K562 (cell line): ENCODE measurements around the gene ST7. TPM values are rescaled to one million over a fixed set of nuclear protein-coding genes. Genes with fewer than 3 reads are reported as not detected.

Experiments
- ASH1L ChIP-seq: fragments of 450-650 bp; IDR thresholded peaks from 2 replicates; pipeline ENCODE4 v1.6.1; 2018; ENCODE audit warnings: borderline replicate concordance, mild to moderate bottlenecking, low read depth; ENCODE audit not compliant: partially characterized antibody
- ATF1 ChIP-seq, 2 experiments: fragments of 450-650 bp in 1 of 2; IDR thresholded peaks; 2 replicates each; pipeline ENCODE4 v1.6.1; 2016; ENCODE audit warnings: missing compliant biosample characterization in 1 of 2, missing genetic modification characterization in 1 of 2
- ATF7 ChIP-seq: fragments of 450-650 bp; IDR thresholded peaks from 2 replicates; pipeline ENCODE4 v1.7.1; 2014; ENCODE audit warnings: mild to moderate bottlenecking, moderate library complexity
- BCOR ChIP-seq: fragments of 450-650 bp; IDR thresholded peaks from 2 replicates; pipeline ENCODE4 v1.6.1; 2016
- BRCA1 ChIP-seq, 2 experiments: fragments of 450-650 bp in 1 of 2; sonication (generic) in 1 of 2; formaldehyde crosslinking in 1 of 2; IDR thresholded peaks; 2 replicates each; pipeline versions ENCODE4 v1.5.0 to v1.6.1; 2017 to 2020; ENCODE audit warnings: mild to moderate bottlenecking in 1 of 2, missing genetic modification reagents in 1 of 2
- EHMT2 ChIP-seq: fragments of 450-650 bp; IDR thresholded peaks from 2 replicates; pipeline ENCODE4 v1.6.1; 2018; ENCODE audit warnings: antibody characterized with exemption
- FOXJ3 ChIP-seq: sonication (generic); formaldehyde crosslinking; IDR thresholded peaks from 2 replicates; pipeline ENCODE4 v1.4.0; 2020; ENCODE audit warnings: mild to moderate bottlenecking, missing genetic modification reagents
- HLTF ChIP-seq: fragments of 450-650 bp; IDR thresholded peaks from 2 replicates; pipeline ENCODE4 v1.6.1; 2016
- HMG20B ChIP-seq: fragments of 250-450 bp; sonication (Bioruptor Pico); IDR thresholded peaks from 2 replicates; pipeline ENCODE4 v1.5.0; 2021; ENCODE audit warnings: mild to moderate bottlenecking
- HNRNPH1 ChIP-seq: fragments of 200-400 bp; formaldehyde crosslinking; optimal IDR thresholded peaks from 2 replicates; pipeline ENCODE3; 2017; ENCODE audit warnings: low read depth, mild to moderate bottlenecking, low read length, moderate library complexity
- MCM5 ChIP-seq: fragments of 450-650 bp; IDR thresholded peaks from 2 replicates; pipeline ENCODE4 v1.6.1; 2016; ENCODE audit warnings: low read depth
- MLLT1 ChIP-seq, 2 experiments: fragments of 450-650 bp; IDR thresholded peaks; 2 replicates each; pipeline ENCODE4 v1.6.1; 2016
- NCOR1 ChIP-seq: fragments of 450-650 bp; IDR thresholded peaks from 2 replicates; pipeline ENCODE4 v1.6.1; 2016; ENCODE audit warnings: mild to moderate bottlenecking, moderate library complexity
- NFATC3 ChIP-seq: fragments of 450-650 bp; IDR thresholded peaks from 2 replicates; pipeline ENCODE4 v1.6.1; 2017; ENCODE audit warnings: mild to moderate bottlenecking
- PHF20 ChIP-seq: fragments of 450-650 bp; IDR thresholded peaks from 2 replicates; pipeline ENCODE4 v1.6.1; 2018; ENCODE audit not compliant: partially characterized antibody
- POLR2G ChIP-seq: fragments of 200-400 bp; formaldehyde crosslinking; IDR thresholded peaks from 2 replicates; pipeline ENCODE4 v1.6.1; 2017; ENCODE audit warnings: low read depth, mild to moderate bottlenecking, antibody characterized with exemption, low read length, moderate library complexity
- PPARD ChIP-seq: fragments of 250-450 bp; sonication (Bioruptor Pico); IDR thresholded peaks from 2 replicates; pipeline ENCODE4 v1.8.0; 2022; ENCODE audit warnings: inconsistent platforms, mild to moderate bottlenecking, moderate library complexity
- RBM15 ChIP-seq: fragments of 200-400 bp; formaldehyde crosslinking; IDR thresholded peaks from 2 replicates; pipeline ENCODE4 v1.6.1; 2018; ENCODE audit warnings: mild to moderate bottlenecking, low read length, moderate library complexity; ENCODE audit not compliant: insufficient read depth
- RCOR1 ChIP-seq, 2 experiments: IDR thresholded peaks; 2 replicates each; pipeline ENCODE4 v1.6.1; 2012; ENCODE audit warnings: low read depth in 2 of 2, low read length in 2 of 2, borderline replicate concordance in 1 of 2, improper control_type of control experiment in 1 of 2
- RHOXF2B ChIP-seq: fragments of 250-450 bp; sonication (Bioruptor Pico); conservative IDR thresholded peaks from 2 replicates; pipeline ENCODE4 v1.5.1; 2021
- SRSF7 ChIP-seq: fragments of 200-400 bp; formaldehyde crosslinking; optimal IDR thresholded peaks from 2 replicates; pipeline ENCODE3; 2017; ENCODE audit warnings: mild to moderate bottlenecking, low read depth, low read length
- TEAD1 ChIP-seq, 2 experiments: fragments of 450-650 bp in 1 of 2; sonication (generic) in 1 of 2; formaldehyde crosslinking; IDR thresholded peaks; 2 replicates each; pipeline versions ENCODE4 v1.4.0 to v1.8.0; 2020 to 2022; ENCODE audit warnings: mild to moderate bottlenecking in 2 of 2, missing genetic modification reagents in 1 of 2
- U2AF1 ChIP-seq: fragments of 200-400 bp; formaldehyde crosslinking; optimal IDR thresholded peaks from 2 replicates; pipeline ENCODE3; 2017; ENCODE audit warnings: mild to moderate bottlenecking, low read depth, low read length, moderate library complexity
- ZNF134 ChIP-seq: fragments of 250-450 bp; sonication (Bioruptor Pico); conservative IDR thresholded peaks from 2 replicates; pipeline ENCODE4 v1.4.0; 2020
- ZNF395 ChIP-seq: fragments of 200-800 bp; sonication (Bioruptor generic); IDR thresholded peaks from 2 replicates; pipeline ENCODE4 v1.6.1; 2017; ENCODE audit warnings: missing genetic modification characterization, missing compliant biosample characterization
- ZNF668 ChIP-seq: fragments of 250-450 bp; sonication (Bioruptor Pico); IDR thresholded peaks from 2 replicates; pipeline ENCODE4 v1.8.0; 2022; ENCODE audit warnings: mild to moderate bottlenecking, inconsistent platforms
- ZNF696 ChIP-seq: fragments of 250-450 bp; sonication (Bioruptor Pico); conservative IDR thresholded peaks from 2 replicates; pipeline ENCODE4 v1.4.0; 2020; ENCODE audit warnings: mild to moderate bottlenecking, moderate library complexity
- ZNF766 ChIP-seq: fragments of 200-800 bp; sonication (Bioruptor generic); conservative IDR thresholded peaks from 2 replicates; pipeline ENCODE4 v1.6.1; 2016; ENCODE audit warnings: missing genetic modification characterization, missing compliant biosample characterization
- polyA plus RNA-seq, 8 experiments: library from polyadenylated mRNA; depleted of rRNA in 4 of 8; stranded (reverse) in 5 of 8; unstranded in 3 of 8; fragments of >200 nt; fragmentation: Nextera tagmentation in 2 of 8; fragmentation: Illumina TruSeq in 1 of 8; extraction: Ambion mirVana in 2 of 8; extraction: Trizol in 1 of 8; gene quantifications; 2 replicates each; pipeline versions ENCODE4 v1.2.1 to v1.2.3, GENCODE V29; 2011 to 2014; ENCODE audit warnings: inconsistent platforms in 1 of 8, missing spikeins in 1 of 8
- total RNA-seq, 7 experiments: library from RNA; depleted of rRNA in 6 of 7; stranded (reverse); fragments of >200 nt in 6 of 7; fragmentation: Illumina TruSeq in 2 of 7; extraction: Trizol in 2 of 7; gene quantifications; 2 replicates each; pipeline versions ENCODE4 v1.2.1 to v1.2.3, GENCODE V29; 2011 to 2021; ENCODE audit warnings: low replicate concordance in 1 of 7
- TF ChIP-seq, protein P1 (sequence below): fragments of 250-450 bp; sonication (Bioruptor Pico); IDR thresholded peaks from 2 replicates; pipeline ENCODE4 v1.8.0; 2022; ENCODE audit warnings: moderate library complexity, mild to moderate bottlenecking, inconsistent platforms

The ST7 gene
- total and polyA plus RNA-seq, 9 of the 15 experiments (the other 6 are each of a cell fraction or from before 2014, with no cell fraction given) = 23.9 to 56.3 (median 36.9) TPM

DNA sequence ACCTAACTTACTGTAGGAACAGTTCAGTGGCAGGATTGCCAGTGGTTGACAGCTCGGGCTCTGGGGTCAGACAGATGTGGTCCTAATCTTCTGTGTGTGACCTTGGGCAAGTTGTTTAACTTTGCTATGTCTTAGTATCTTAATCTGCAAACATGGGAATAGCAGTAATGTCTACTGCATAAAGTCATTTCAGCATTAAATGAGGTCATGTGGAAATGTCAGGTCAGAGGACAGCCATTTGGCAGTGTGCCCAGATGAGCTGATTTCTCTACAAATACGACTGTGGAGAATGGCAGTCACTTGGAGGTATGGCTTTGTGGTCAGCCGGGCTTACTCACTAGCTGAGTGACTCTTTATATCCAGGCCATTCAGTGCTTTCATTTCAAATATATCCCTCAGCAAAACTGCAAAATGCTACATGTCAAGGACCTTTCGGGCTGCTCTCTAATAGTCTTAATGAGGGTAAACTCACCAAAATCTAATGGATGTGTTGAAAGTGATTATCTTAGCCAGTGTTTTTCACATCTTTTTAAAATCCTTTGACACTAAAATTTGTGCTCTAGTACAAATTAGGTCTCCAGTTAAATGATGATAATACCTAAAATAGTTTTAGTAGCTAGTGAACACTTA lies 171.4 kb downstream of the ST7 start (continued):
- peak; percentile 54; the same call in 1 of the 2 replicates for TF ChIP-seq ZNF766 (CRISPR knock-in tag)
- peak; percentile 86 to 99 for TF ChIP-seq RCOR1 (IDR thresholded peaks at IDR 0.05; ENCODE audit: borderline replicate concordance in 1 of 2, low read depth in 2 of 2, low read length in 2 of 2)
- no peak for TF ChIP-seq ZNF134 (CRISPR knock-in tag)
- no peak for TF ChIP-seq U2AF1
- TF ChIP-seq EHMT2 = no peak; the same call in 1 of the 2 replicates
- no peak for TF ChIP-seq SRSF7
- TF ChIP-seq HLTF = no peak
- TF ChIP-seq PHF20 = no peak
- TF ChIP-seq, protein P1, sequence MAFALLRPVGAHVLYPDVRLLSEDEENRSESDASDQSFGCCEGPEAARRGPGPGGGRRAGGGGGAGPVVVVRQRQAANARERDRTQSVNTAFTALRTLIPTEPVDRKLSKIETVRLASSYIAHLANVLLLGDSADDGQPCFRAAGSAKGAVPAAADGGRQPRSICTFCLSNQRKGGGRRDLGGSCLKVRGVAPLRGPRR (CRISPR knock-in tag) = no peak
- no peak for TF ChIP-seq ZNF696 (CRISPR knock-in tag)
- TF ChIP-seq FOXJ3 = no peak
- TF ChIP-seq ATF1 (CRISPR knock-in tag; IDR thresholded peaks at IDR 0.05) = no peak
- TF ChIP-seq ATF1 (tag; IDR thresholded peaks at IDR 0.05) = peak; percentile 66
- peak; percentile 97 for TF ChIP-seq ATF7
- no peak for TF ChIP-seq RBM15
- no peak for TF ChIP-seq ZNF668
- TF ChIP-seq HMG20B (CRISPR knock-in tag) = no peak
- TF ChIP-seq MCM5 = no peak
- TF ChIP-seq HNRNPH1 = no peak
- TF ChIP-seq ASH1L = no peak
- TF ChIP-seq PPARD (CRISPR knock-in tag) = no peak
- no peak for TF ChIP-seq BRCA1 (IDR thresholded peaks at IDR 0.05)
- TF ChIP-seq BRCA1 (CRISPR knock-in tag; IDR thresholded peaks at IDR 0.05) = no peak
- peak; percentile 57 for TF ChIP-seq NCOR1
- TF ChIP-seq NFATC3 = peak; percentile 56; the same call in 1 of the 2 replicates
- TF ChIP-seq BCOR = no peak
- TF ChIP-seq POLR2G = no peak
- TF ChIP-seq TEAD1 (CRISPR knock-in tag; IDR thresholded peaks at IDR 0.05) = peak; percentile 4 to 80; a peak in 1 of 4 replicates
- TF ChIP-seq ZNF395 = peak; percentile 62; the same call in 1 of the 2 replicates
- peak in 1 of 2 experiments; percentile 90; a peak in 2 of 4 replicates for TF ChIP-seq MLLT1 (IDR thresholded peaks at IDR 0.05)
- TF ChIP-seq RHOXF2B (CRISPR knock-in tag) = no peak
